Measurements from ENCODE around the gene KATNB1.

GRCh38 chr16:57723170-57723569 is 12.4 kb upstream of the KATNB1 start:
- TF ChIP-seq CTCF (IDR thresholded peaks at IDR 0.05), result peak; percentile 40
- no peak for TF ChIP-seq POLR2A (IDR thresholded peaks at IDR 0.05; ENCODE audit: low read length)
- no peak for TF ChIP-seq MAFK (IDR thresholded peaks at IDR 0.05; ENCODE audit: partially characterized antibody)
- TF ChIP-seq, protein P1, sequence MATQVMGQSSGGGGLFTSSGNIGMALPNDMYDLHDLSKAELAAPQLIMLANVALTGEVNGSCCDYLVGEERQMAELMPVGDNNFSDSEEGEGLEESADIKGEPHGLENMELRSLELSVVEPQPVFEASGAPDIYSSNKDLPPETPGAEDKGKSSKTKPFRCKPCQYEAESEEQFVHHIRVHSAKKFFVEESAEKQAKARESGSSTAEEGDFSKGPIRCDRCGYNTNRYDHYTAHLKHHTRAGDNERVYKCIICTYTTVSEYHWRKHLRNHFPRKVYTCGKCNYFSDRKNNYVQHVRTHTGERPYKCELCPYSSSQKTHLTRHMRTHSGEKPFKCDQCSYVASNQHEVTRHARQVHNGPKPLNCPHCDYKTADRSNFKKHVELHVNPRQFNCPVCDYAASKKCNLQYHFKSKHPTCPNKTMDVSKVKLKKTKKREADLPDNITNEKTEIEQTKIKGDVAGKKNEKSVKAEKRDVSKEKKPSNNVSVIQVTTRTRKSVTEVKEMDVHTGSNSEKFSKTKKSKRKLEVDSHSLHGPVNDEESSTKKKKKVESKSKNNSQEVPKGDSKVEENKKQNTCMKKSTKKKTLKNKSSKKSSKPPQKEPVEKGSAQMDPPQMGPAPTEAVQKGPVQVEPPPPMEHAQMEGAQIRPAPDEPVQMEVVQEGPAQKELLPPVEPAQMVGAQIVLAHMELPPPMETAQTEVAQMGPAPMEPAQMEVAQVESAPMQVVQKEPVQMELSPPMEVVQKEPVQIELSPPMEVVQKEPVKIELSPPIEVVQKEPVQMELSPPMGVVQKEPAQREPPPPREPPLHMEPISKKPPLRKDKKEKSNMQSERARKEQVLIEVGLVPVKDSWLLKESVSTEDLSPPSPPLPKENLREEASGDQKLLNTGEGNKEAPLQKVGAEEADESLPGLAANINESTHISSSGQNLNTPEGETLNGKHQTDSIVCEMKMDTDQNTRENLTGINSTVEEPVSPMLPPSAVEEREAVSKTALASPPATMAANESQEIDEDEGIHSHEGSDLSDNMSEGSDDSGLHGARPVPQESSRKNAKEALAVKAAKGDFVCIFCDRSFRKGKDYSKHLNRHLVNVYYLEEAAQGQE (IDR thresholded peaks at IDR 0.05), result no peak
- no peak for TF ChIP-seq EP300 (IDR thresholded peaks at IDR 0.05)
- TF ChIP-seq RFX5 (IDR thresholded peaks at IDR 0.05), result no peak
- TF ChIP-seq JUN (IDR thresholded peaks at IDR 0.05), result no peak
- TF ChIP-seq MAZ (IDR thresholded peaks at IDR 0.05; ENCODE audit: borderline replicate concordance, low read depth, low read length), result no peak

Data from A549 (cell line).